Measurements from ENCODE around the gene IVD. TPM values are rescaled to one million over a fixed set of nuclear protein-coding genes. Genes with fewer than 3 reads are reported as not detected.

IVD gene
- polyA plus RNA-seq, 1 of the 3 experiments (the other 2 are of a cell fraction): 54.2 TPM

GRCh38 chr15:40458495-40459371 is 53.1 kb downstream of the IVD start:
- Histone ChIP-seq H3K27me3 (ENCODE audit: insufficient read depth) (no peaks in the 10 kb centered on the region), H3K27ac (ENCODE audit: low read depth in 2 of 2, low read length in 1 of 2) (no peak overlapping the region), H3K9ac (no peak overlapping the region), H3K9me3 (no peaks in the 10 kb centered on the region), H3K4me3 (ENCODE audit: low read depth in 2 of 2, low read length in 1 of 2) (no peak overlapping the region), H3F3A (replicated peaks; ENCODE audit: insufficient read depth) (no peaks in the 10 kb centered on the region), H4K20me1 (ENCODE audit: insufficient read depth) (peaks cover 41% of the 10 kb centered on the region), H3K36me3 (replicated peaks in 1 of 2; ENCODE audit: control insufficient read depth in 1 of 2, insufficient read depth in 2 of 2, low read length in 1 of 2) (peaks cover 0 to 22% of the 10 kb centered on the region in 2 experiments), H3K4me1 (ENCODE audit: control insufficient read depth in 1 of 2, insufficient read depth in 2 of 2, low read depth in 1 of 2, low read length in 1 of 2) (peaks cover 22 to 23% of the 10 kb centered on the region in 2 experiments; a peak in 3 of 4 replicates), H3K4me2 (no peak overlapping the region), H2AFZ (ENCODE audit: low read depth) (no peak overlapping the region), H3K79me2 (ENCODE audit: insufficient read depth) (peaks cover 41% of the 10 kb centered on the region), H3K9me2 (no peaks in the 10 kb centered on the region)
- ChIA-PET POLR2A (no interaction called here), CTCF (interaction anchor here (1.0 to 2.3 kb wide), 3 partner anchors 10 to 48 kb away, joined by 3 to 11 read pairs (median 4); no protein-coding TSS in a partner anchor)
- DNase-seq: no peak
- WGBS (ENCODE audit: low lambda C conversion rate): 93% methylated on average over 8 of the region's 37 CpGs
- TF ChIP-seq SIN3A (IDR thresholded peaks at IDR 0.05; ENCODE audit: borderline replicate concordance, low read depth, low read length): no peak
- no peak for TF ChIP-seq JUND (IDR thresholded peaks at IDR 0.05)
- no peak for TF ChIP-seq ELF1 (IDR thresholded peaks at IDR 0.05)
- TF ChIP-seq TAF1 (IDR thresholded peaks at IDR 0.05; ENCODE audit: borderline replicate concordance, low read depth, low read length): no peak
- TF ChIP-seq NFIC (IDR thresholded peaks at IDR 0.05; ENCODE audit: borderline replicate concordance): no peak
- no peak for TF ChIP-seq REST (IDR thresholded peaks at IDR 0.05; ENCODE audit: low read depth, low read length)
- no peak for TF ChIP-seq POLR2AphosphoS5 (IDR thresholded peaks at IDR 0.05; ENCODE audit: low read depth, low read length)
- no peak for TF ChIP-seq USF2 (IDR thresholded peaks at IDR 0.05; ENCODE audit: borderline replicate concordance, low read depth, low read length)
- TF ChIP-seq GATA2 (CRISPR knock-in tag; IDR thresholded peaks at IDR 0.05): no peak
- TF ChIP-seq EP300 (IDR thresholded peaks at IDR 0.05; ENCODE audit: borderline replicate concordance in 1 of 2, low read depth in 1 of 2, low read length in 1 of 2): no peak
- no peak for TF ChIP-seq FOXM1 (IDR thresholded peaks at IDR 0.05; ENCODE audit: low read depth)
- no peak for TF ChIP-seq SMC3 (IDR thresholded peaks at IDR 0.05; ENCODE audit: low read depth, low read length)
- no peak for TF ChIP-seq USF1 (IDR thresholded peaks at IDR 0.05; ENCODE audit: borderline replicate concordance, low read depth)
- no peak for TF ChIP-seq FOSL2 (IDR thresholded peaks at IDR 0.05; ENCODE audit: borderline replicate concordance, low read depth)
- no peak for TF ChIP-seq RXRA (IDR thresholded peaks at IDR 0.05; ENCODE audit: borderline replicate concordance, low read depth)
- TF ChIP-seq GABPA (IDR thresholded peaks at IDR 0.05; ENCODE audit: low read depth): no peak
- no peak for TF ChIP-seq YY1 (IDR thresholded peaks at IDR 0.05; ENCODE audit: low read depth)
- no peak for TF ChIP-seq TCF12 (IDR thresholded peaks at IDR 0.05)

All from SK-N-SH (cell line).